Transverse colon (tissue), 4 donors: ENCODE measurements around the gene CSF3R. TPM values are rescaled to one million over a fixed set of nuclear protein-coding genes. Genes with fewer than 3 reads are reported as not detected.

Source experiments
- DNase-seq: peaks from one replicate; pipeline ENCODE4 v3.0.0-alpha.2; 2019
- H3K27ac ChIP-seq, 4 donors: fragments of 200-600 bp; sonication (generic); 2 replicates each; pipeline ENCODE4 v1.5.1; 2016 to 2018; ENCODE audit warnings: inconsistent platforms in 4 of 4
- H3K27me3 ChIP-seq: fragments of 200-600 bp; sonication (generic); 2 replicates; pipeline ENCODE4 v1.5.1; 2017; ENCODE audit warnings: inconsistent platforms
- H3K36me3 ChIP-seq, 4 donors: fragments of 200-600 bp; sonication (generic); 2 replicates each; pipeline ENCODE4 v1.5.1; 2017 to 2019; ENCODE audit warnings: inconsistent platforms in 4 of 4
- H3K4me1 ChIP-seq, 4 donors: fragments of 200-600 bp; sonication (generic); 2 replicates each; pipeline ENCODE4 v1.5.1; 2017 to 2020; ENCODE audit warnings: inconsistent platforms in 4 of 4
- H3K4me3 ChIP-seq, 4 donors: fragments of 200-600 bp; sonication (generic); 1 replicate in 1 of 4; 2 replicates in 3 of 4; pipeline versions ENCODE4 v1.5.1 to v1.6.1; 2017 to 2019; ENCODE audit warnings: inconsistent platforms in 4 of 4
- H3K9me3 ChIP-seq, 2 donors: fragments of 200-600 bp; sonication (generic); 2 replicates each; pipeline ENCODE4 v1.5.1; 2017 to 2019; ENCODE audit warnings: inconsistent platforms in 2 of 2
- EP300 ChIP-seq: sonication (generic); formaldehyde crosslinking; IDR thresholded peaks from one replicate; pipeline ENCODE4 v1.6.1; 2017; ENCODE audit warnings: antibody characterized with exemption, low read depth
- POLR2A ChIP-seq: fragments of 450-650 bp; IDR thresholded peaks from one replicate; pipeline ENCODE4 v1.6.1; 2016; ENCODE audit warnings: antibody characterized with exemption, mild to moderate bottlenecking, moderate library complexity
- POLR2AphosphoS5 ChIP-seq, 3 donors: sonication (generic); formaldehyde crosslinking; IDR thresholded peaks; one replicate each; pipeline ENCODE4 v1.6.1; 2016; ENCODE audit warnings: antibody characterized with exemption in 3 of 3
- WGBS, 2 donors: methylation state at CpG; one replicate each; pipeline ENCODE4 v1.1.5; 2018; ENCODE audit warnings: low coverage in 1 of 2; 5-methylcytosine and 5-hydroxymethylcytosine counted together
- in situ Hi-C, 4 donors: fragments of 200-750 bp; cut with MboI; loops; one replicate each; pipeline versions ENCODE4 v1.15.0 to v1.15.1; 2017; ENCODE audit warnings: low sequenced_read_pairs in 3 of 4, low pct_ligation_motif_present in 1 of 4, low pct_unique_long_range_greater_than_20kb in 1 of 4
- intact Hi-C: fragments of 100-400 bp; cut with DNase I; formaldehyde crosslinking; loops from one replicate; pipeline ENCODE4 v1.15.1; 2023; ENCODE audit warnings: low total_unique reads
- total RNA-seq, 4 donors: library from RNA; depleted of rRNA; stranded (reverse); fragments of >200 nt; gene quantifications; one replicate each; pipeline ENCODE4 v1.1.0, GENCODE V29; 2016
- TF ChIP-seq, protein P1 (sequence below), 5 experiments: fragments of 200-600 bp in 3 of 5; fragments of 450-650 bp in 2 of 5; sonication (generic) in 3 of 5; IDR thresholded peaks; 1 replicate in 2 of 5; 2 replicates in 3 of 5; pipeline ENCODE4 v1.5.1; 2016 to 2017; ENCODE audit warnings: antibody characterized with exemption in 5 of 5, inconsistent platforms in 3 of 5, mild to moderate bottlenecking in 2 of 5, moderate library complexity in 1 of 5

The CSF3R gene
- total RNA-seq, 4 donors from 2014 or later: 3.8 to 17.1 (median 5.2) TPM

DNA sequence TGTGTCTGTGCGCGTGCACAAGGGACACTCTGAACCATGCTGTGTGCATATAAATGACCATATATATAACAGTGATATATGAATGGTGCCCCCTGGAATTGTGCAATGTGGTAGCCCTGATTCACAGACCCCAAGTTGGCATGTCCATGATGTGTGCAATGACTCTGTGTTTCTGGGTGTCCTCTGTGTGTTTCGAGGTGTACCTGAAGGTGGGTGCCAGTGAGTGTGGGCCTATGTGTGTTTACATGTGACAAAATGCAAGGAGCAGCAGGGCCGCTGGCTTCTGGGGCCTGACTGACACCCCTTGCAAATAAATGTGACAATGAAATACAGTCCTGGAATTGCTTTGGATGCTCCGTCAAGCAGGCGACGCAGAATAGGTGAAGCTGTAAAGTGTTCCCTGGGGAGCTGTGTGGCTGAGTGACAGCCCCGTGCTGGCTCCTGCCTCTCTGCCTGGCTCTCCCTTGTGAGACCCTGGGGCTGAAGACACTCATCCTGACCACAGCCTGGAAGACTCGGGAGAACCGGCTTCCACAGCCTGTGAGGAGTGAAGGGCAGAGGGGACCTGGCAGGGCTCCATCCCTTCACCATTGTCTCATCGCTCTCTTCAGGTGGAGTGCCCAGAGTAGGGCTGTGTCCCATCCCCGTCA is 38.2 kb upstream of the CSF3R start:
- Histone ChIP-seq H3K4me1 (no peaks in the 10 kb centered on the region), H3K27me3 (no peaks in the 10 kb centered on the region), H3K36me3 (no peaks in the 10 kb centered on the region), H3K4me3 (no peak overlapping the region), H3K27ac (no peak overlapping the region), H3K9me3 (no peaks in the 10 kb centered on the region)
- no peak for TF ChIP-seq EP300
- TF ChIP-seq, protein P1, sequence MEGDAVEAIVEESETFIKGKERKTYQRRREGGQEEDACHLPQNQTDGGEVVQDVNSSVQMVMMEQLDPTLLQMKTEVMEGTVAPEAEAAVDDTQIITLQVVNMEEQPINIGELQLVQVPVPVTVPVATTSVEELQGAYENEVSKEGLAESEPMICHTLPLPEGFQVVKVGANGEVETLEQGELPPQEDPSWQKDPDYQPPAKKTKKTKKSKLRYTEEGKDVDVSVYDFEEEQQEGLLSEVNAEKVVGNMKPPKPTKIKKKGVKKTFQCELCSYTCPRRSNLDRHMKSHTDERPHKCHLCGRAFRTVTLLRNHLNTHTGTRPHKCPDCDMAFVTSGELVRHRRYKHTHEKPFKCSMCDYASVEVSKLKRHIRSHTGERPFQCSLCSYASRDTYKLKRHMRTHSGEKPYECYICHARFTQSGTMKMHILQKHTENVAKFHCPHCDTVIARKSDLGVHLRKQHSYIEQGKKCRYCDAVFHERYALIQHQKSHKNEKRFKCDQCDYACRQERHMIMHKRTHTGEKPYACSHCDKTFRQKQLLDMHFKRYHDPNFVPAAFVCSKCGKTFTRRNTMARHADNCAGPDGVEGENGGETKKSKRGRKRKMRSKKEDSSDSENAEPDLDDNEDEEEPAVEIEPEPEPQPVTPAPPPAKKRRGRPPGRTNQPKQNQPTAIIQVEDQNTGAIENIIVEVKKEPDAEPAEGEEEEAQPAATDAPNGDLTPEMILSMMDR (IDR thresholded peaks at IDR 0.05): no peak
- no peak for TF ChIP-seq POLR2A
- TF ChIP-seq POLR2AphosphoS5 (IDR thresholded peaks at IDR 0.05): no peak
- in situ Hi-C loops: no loop called here
- intact Hi-C loops: no loop called here
- DNase-seq: no peak
- 60 to 71% methylated on average over 1 to 12 of the region's 12 CpGs for WGBS, 2 donors

DNA sequence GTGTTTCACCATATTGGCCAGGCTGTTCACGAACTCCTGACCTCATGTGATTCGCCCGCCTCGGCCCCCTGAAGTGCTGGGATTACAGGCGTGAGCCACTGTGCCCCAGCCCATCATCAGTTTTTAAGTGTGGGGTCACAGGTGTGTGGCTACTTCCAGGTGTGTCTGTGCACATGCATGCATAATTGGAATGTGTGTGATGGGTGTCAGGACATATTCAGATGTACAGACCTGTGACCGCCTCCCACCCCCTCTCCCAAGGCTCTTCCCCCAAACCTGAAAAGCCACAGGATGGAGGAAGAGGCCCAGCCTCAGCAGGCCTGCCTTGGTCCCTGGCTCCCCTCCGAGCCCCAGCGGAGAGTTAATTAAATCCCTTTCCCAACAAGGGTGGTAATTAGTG is 37.3 kb upstream of the CSF3R start:
- TF ChIP-seq, protein P1 (IDR thresholded peaks at IDR 0.05): no peak
- TF ChIP-seq EP300: no peak
- TF ChIP-seq POLR2A: no peak
- TF ChIP-seq POLR2AphosphoS5 (IDR thresholded peaks at IDR 0.05): no peak
- no peak for DNase-seq
- Histone ChIP-seq H3K9me3 (no peaks in the 10 kb centered on the region), H3K4me1 (no peaks in the 10 kb centered on the region), H3K4me3 (no peak overlapping the region), H3K36me3 (no peaks in the 10 kb centered on the region), H3K27ac (no peak overlapping the region), H3K27me3 (no peaks in the 10 kb centered on the region)
- intact Hi-C loops (no loop called here), in situ Hi-C loops (no loop called here)
- WGBS, 2 donors: 73 to 81% methylated on average over 2 to 8 of the region's 8 CpGs

DNA sequence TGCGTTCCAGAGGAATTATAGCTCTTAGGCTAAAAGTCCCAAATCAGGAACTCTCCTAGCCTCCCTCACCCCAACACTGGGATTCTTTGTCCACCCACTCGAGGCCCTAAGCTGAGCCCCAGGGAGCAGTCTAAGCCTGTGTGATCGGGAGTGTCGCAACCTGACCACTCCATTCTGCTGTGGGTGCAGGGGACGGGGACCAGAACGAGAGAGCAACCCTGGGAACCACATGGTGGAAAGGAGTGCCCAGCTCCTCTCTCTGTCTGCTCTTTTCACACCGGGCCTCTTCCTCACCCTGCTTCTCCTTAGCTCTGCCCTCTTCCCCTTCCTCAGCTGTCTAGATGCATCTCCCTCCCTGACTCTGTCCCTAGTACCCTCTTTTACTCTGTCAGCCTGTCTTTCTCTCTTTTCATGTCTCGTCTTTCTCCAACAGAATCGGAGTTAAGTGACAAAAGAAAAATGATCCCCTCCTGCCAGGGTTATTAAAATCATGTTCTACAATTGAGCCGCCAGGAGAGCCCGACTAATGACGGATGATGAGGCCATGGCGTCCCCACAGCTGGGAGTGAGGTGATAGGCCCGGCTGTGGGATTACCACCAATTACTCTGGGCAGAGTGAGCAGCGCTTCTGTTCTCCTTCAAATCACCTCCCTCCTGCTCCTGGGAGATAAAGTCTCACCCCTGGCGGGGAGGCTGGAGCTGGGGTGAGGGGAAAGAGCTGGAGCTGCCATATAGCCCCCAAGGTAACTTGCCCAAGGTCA is 34.5 kb upstream of the CSF3R start:
- in situ Hi-C loops (no loop called here), intact Hi-C loops (no loop called here)
- no peaks in the 10 kb centered on the region for H3K9me3 ChIP-seq
- no peaks in the 10 kb centered on the region for H3K36me3 ChIP-seq
- H3K4me3 ChIP-seq: no peak overlapping the region
- DNase-seq: no peak
- H3K4me1 ChIP-seq: no peaks in the 10 kb centered on the region
- no peaks in the 10 kb centered on the region for H3K27me3 ChIP-seq
- TF ChIP-seq POLR2AphosphoS5 (IDR thresholded peaks at IDR 0.05): no peak
- no peak for TF ChIP-seq POLR2A
- no peak for TF ChIP-seq EP300
- 54 to 76% methylated on average over 2 to 16 of the region's 16 CpGs for WGBS, 2 donors
- H3K27ac ChIP-seq: no peak overlapping the region

DNA sequence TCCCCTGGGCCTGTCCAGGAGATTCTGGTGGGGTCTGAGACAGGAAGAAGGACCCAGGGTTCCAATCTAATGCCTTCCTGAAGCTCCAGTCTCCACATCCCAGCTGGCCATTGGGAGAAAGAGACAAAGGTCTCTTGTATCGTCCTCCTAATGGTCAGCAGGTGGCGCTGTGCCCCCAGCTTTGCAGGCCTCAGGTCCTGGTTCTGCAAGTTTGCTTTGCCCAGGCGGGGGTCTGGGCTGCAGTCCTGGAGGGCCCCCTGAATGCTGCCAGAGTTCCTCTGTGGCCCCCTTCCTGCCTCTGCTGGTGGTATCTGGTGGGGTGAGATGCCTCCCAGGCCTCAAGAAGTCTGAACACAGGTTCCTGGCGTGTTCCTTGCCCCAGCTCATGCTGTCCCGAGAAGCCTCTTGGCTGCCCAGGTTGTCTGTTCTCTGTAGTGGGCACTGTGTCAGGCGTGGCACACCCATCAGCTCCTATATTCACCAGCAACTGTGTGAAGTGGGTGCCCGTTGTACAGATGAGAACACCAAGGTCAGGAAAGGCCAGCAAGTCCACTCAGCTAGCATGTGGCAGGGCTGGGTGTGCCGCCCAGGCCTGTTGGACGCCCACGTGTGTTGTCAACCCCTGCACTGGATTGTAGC is 33.8 kb upstream of the CSF3R start:
- H3K27me3 ChIP-seq: no peaks in the 10 kb centered on the region
- H3K9me3 ChIP-seq: no peaks in the 10 kb centered on the region
- intact Hi-C loops (no loop called here), in situ Hi-C loops (no loop called here)
- H3K27ac ChIP-seq: no peak overlapping the region
- H3K4me1 ChIP-seq: no peaks in the 10 kb centered on the region
- H3K36me3 ChIP-seq: no peaks in the 10 kb centered on the region
- TF ChIP-seq, protein P1 (IDR thresholded peaks at IDR 0.05): peak; percentile 46 to 71 (median 56)
- TF ChIP-seq POLR2A: no peak
- no peak overlapping the region for H3K4me3 ChIP-seq
- 56% methylated on average over 10 of the region's 10 CpGs; no CpG with 5 or more reads in 1 of the 2 donors for WGBS, 2 donors
- DNase-seq: peak; percentile 24
